Suprapubic skin (tissue), 4 donors: ENCODE measurements around the gene PKD2L2. TPM values are rescaled to one million over a fixed set of nuclear protein-coding genes. Genes with fewer than 3 reads are reported as not detected.

Experiments
- DNase-seq, 2 donors: peaks; one replicate each; pipeline ENCODE4 v3.0.0-alpha.2; 2019; ENCODE audit warnings: low spot score in 2 of 2
- H3K27ac ChIP-seq: fragments of 200-600 bp; sonication (generic); one replicate; pipeline ENCODE4 v1.5.1; 2019
- H3K27me3 ChIP-seq: fragments of 200-600 bp; sonication (generic); one replicate; pipeline ENCODE4 v1.5.1; 2019
- H3K36me3 ChIP-seq: fragments of 200-600 bp; sonication (generic); one replicate; pipeline ENCODE4 v1.5.1; 2019
- H3K4me1 ChIP-seq: fragments of 200-600 bp; sonication (generic); one replicate; pipeline ENCODE4 v1.5.1; 2019
- H3K4me3 ChIP-seq: fragments of 200-600 bp; sonication (generic); one replicate; pipeline ENCODE4 v1.5.1; 2019; ENCODE audit warnings: mild to moderate bottlenecking
- H3K9me3 ChIP-seq: fragments of 200-600 bp; sonication (generic); one replicate; pipeline ENCODE4 v1.5.1; 2019
- CTCF ChIP-seq, 2 donors: fragments of 200-600 bp in 1 of 2; fragments of 450-650 bp in 1 of 2; sonication (generic) in 1 of 2; IDR thresholded peaks; one replicate each; pipeline ENCODE4 v1.5.1; 2016 to 2019; ENCODE audit warnings: antibody characterized with exemption in 2 of 2, mild to moderate bottlenecking in 1 of 2, moderate library complexity in 1 of 2
- EP300 ChIP-seq: sonication (generic); formaldehyde crosslinking; IDR thresholded peaks from one replicate; pipeline ENCODE4 v1.6.1; 2017; ENCODE audit warnings: antibody characterized with exemption
- POLR2A ChIP-seq, 2 donors: fragments of 450-650 bp; IDR thresholded peaks; one replicate each; pipeline ENCODE4 v1.6.1; 2017; ENCODE audit warnings: antibody characterized with exemption in 2 of 2, mild to moderate bottlenecking in 2 of 2, moderate library complexity in 2 of 2
- POLR2AphosphoS5 ChIP-seq, 3 donors: sonication (generic); formaldehyde crosslinking; IDR thresholded peaks; one replicate each; pipeline ENCODE4 v1.6.1; 2017; ENCODE audit warnings: antibody characterized with exemption in 3 of 3
- WGBS: methylation state at CpG from one replicate; pipeline ENCODE4 v1.1.5; 2018; 5-methylcytosine and 5-hydroxymethylcytosine counted together
- total RNA-seq, 4 donors: library from RNA; depleted of rRNA; stranded (reverse); fragments of >200 nt; gene quantifications; one replicate each; pipeline ENCODE4 v1.1.0, GENCODE V29; 2016

The PKD2L2 gene
- total RNA-seq, 4 donors from 2014 or later, result not detected

GRCh38 chr5:137902408-137903133 lies 13.3 kb downstream of the PKD2L2 start:
- H3K9me3 ChIP-seq, result no peaks in the 10 kb centered on the region
- TF ChIP-seq EP300 (no peak), POLR2A (IDR thresholded peaks at IDR 0.05) (no peak)
- no peak overlapping the region for H3K27ac ChIP-seq
- no peaks in the 10 kb centered on the region for H3K36me3 ChIP-seq
- H3K27me3 ChIP-seq, result no peaks in the 10 kb centered on the region
- H3K4me1 ChIP-seq, result no peaks in the 10 kb centered on the region
- no peak for DNase-seq
- 100% methylated on average over 1 of the region's 1 CpG for WGBS
- no peak overlapping the region for H3K4me3 ChIP-seq

- WGBS, result 86% methylated on average over 2 of the region's 2 CpGs
- Histone ChIP-seq H3K4me3 (no peak overlapping the region), H3K27me3 (no peaks in the 10 kb centered on the region), H3K27ac (no peak overlapping the region), H3K36me3 (no peaks in the 10 kb centered on the region), H3K4me1 (no peaks in the 10 kb centered on the region), H3K9me3 (peaks cover 6% of the 10 kb centered on the region)
- TF ChIP-seq EP300, result no peak
- no peak for TF ChIP-seq POLR2AphosphoS5 (IDR thresholded peaks at IDR 0.05)
- no peak for TF ChIP-seq CTCF (IDR thresholded peaks at IDR 0.05)
- TF ChIP-seq POLR2A (IDR thresholded peaks at IDR 0.05), result no peak
- no peak for DNase-seq
Observed at GRCh38 chr5:137914758-137915157, 25.5 kb downstream of the PKD2L2 start.

- H3K9me3 ChIP-seq, result peaks cover 6% of the 10 kb centered on the region
- DNase-seq, result no peak
- no peaks in the 10 kb centered on the region for H3K36me3 ChIP-seq
- no peak overlapping the region for H3K27ac ChIP-seq
- TF ChIP-seq POLR2AphosphoS5 (IDR thresholded peaks at IDR 0.05) (no peak), POLR2A (IDR thresholded peaks at IDR 0.05) (no peak), CTCF (IDR thresholded peaks at IDR 0.05) (no peak), EP300 (no peak)
- H3K4me3 ChIP-seq, result no peak overlapping the region
- WGBS, result 100% methylated on average over 1 of the region's 1 CpG
- H3K27me3 ChIP-seq, result no peaks in the 10 kb centered on the region
- H3K4me1 ChIP-seq, result no peaks in the 10 kb centered on the region
Observed at GRCh38 chr5:137916923-137917322, 27.7 kb downstream of the PKD2L2 start.

GRCh38 chr5:137921931-137922330 lies 32.7 kb downstream of the PKD2L2 start:
- Histone ChIP-seq H3K4me1 (no peaks in the 10 kb centered on the region), H3K9me3 (no peaks in the 10 kb centered on the region), H3K36me3 (no peaks in the 10 kb centered on the region), H3K27me3 (no peaks in the 10 kb centered on the region), H3K27ac (no peak overlapping the region), H3K4me3 (no peak overlapping the region)
- TF ChIP-seq POLR2A (IDR thresholded peaks at IDR 0.05), result no peak
- TF ChIP-seq CTCF (IDR thresholded peaks at IDR 0.05), result no peak
- no peak for TF ChIP-seq EP300
- TF ChIP-seq POLR2AphosphoS5 (IDR thresholded peaks at IDR 0.05), result no peak
- WGBS, result 32% methylated on average over 3 of the region's 3 CpGs
- no peak for DNase-seq

- no peak for DNase-seq
- no peaks in the 10 kb centered on the region for H3K9me3 ChIP-seq
- 60% methylated on average over 4 of the region's 4 CpGs for WGBS
- H3K4me1 ChIP-seq, result no peaks in the 10 kb centered on the region
- H3K27ac ChIP-seq, result no peak overlapping the region
- TF ChIP-seq EP300 (no peak), CTCF (IDR thresholded peaks at IDR 0.05) (no peak), POLR2A (IDR thresholded peaks at IDR 0.05) (no peak), POLR2AphosphoS5 (IDR thresholded peaks at IDR 0.05) (no peak)
- no peak overlapping the region for H3K4me3 ChIP-seq
- peaks cover 1% of the 10 kb centered on the region for H3K36me3 ChIP-seq
- no peaks in the 10 kb centered on the region for H3K27me3 ChIP-seq
Observed at GRCh38 chr5:137923856-137924255, 34.6 kb downstream of the PKD2L2 start.
